C4-2B (cell line): ENCODE measurements around the gene CGREF1.

ENCODE experiments used
- H3K27ac ChIP-seq: fragments of 450-650 bp; 2 replicates; pipeline ENCODE4 v1.5.1; 2017
- CTCF ChIP-seq: fragments of 450-650 bp; conservative IDR thresholded peaks from 2 replicates; pipeline ENCODE4 v1.5.1; 2017; ENCODE audit warnings: mild to moderate bottlenecking
- ZFX ChIP-seq: fragments of 450-650 bp; IDR thresholded peaks from 2 replicates; pipeline ENCODE4 v1.6.1; 2017

CGREF1 gene

GRCh38 chr2:27147935-27148334 is 29.0 kb upstream of the CGREF1 start:
- TF ChIP-seq ZFX (no peak), CTCF (no peak)
- no peak overlapping the region for H3K27ac ChIP-seq

GRCh38 chr2:27145682-27146081 is 26.8 kb upstream of the CGREF1 start:
- TF ChIP-seq ZFX (no peak), CTCF (no peak)
- H3K27ac ChIP-seq, result no peak overlapping the region

GRCh38 chr2:27143285-27143684 is 24.4 kb upstream of the CGREF1 start:
- H3K27ac ChIP-seq, result no peak overlapping the region
- no peak for TF ChIP-seq CTCF

GRCh38 chr2:27139310-27139709 is 20.4 kb upstream of the CGREF1 start, which contains the start of gene PRR30:
Gene PRR30, minus strand, starts transcription at chr2:27139410. Its CDS starts 1,081 bp downstream, at chr2:27138329.
- TF ChIP-seq ZFX (no peak), CTCF (no peak)
- no peak within 1 kb of the TSS for H3K27ac ChIP-seq

- H3K27ac ChIP-seq, result no peak overlapping the region
- TF ChIP-seq CTCF (no peak), ZFX (no peak)
Observed at GRCh38 chr2:27138111-27138510, 19.2 kb upstream of the CGREF1 start.

- TF ChIP-seq CTCF, result no peak
- TF ChIP-seq ZFX, result no peak
- H3K27ac ChIP-seq, result no peak overlapping the region
Observed at GRCh38 chr2:27137322-27137935, 18.5 kb upstream of the CGREF1 start.

GRCh38 chr2:27136751-27137150 is 17.8 kb upstream of the CGREF1 start:
- no peak for TF ChIP-seq CTCF
- no peak for TF ChIP-seq ZFX

More at GRCh38 chr2:27136751-27137150, 17.8 kb upstream of the CGREF1 start:
- no peak overlapping the region for H3K27ac ChIP-seq
